Mesendoderm (in vitro differentiated cells): ENCODE results near the gene SH2D2A.
A peak's percentile ranks its signal among the peaks of the same experiment; 100 is the strongest.

Experiments
- DNase-seq: peaks from one replicate; pipeline ENCODE4 v3.0.0; 2013
- H2AK5ac ChIP-seq: 2 replicates; pipeline ENCODE4 v1.6.1; 2013; ENCODE audit warnings: low read length, inconsistent platforms
- H2BK120ac ChIP-seq: 2 replicates; pipeline ENCODE4 v1.6.1; 2013; ENCODE audit warnings: low read depth, mild to moderate bottlenecking, low read length, moderate library complexity, mixed read lengths
- H2BK15ac ChIP-seq: replicated peaks from 2 replicates; pipeline ENCODE4 v1.6.1; 2013; ENCODE audit warnings: low read depth, mild to moderate bottlenecking, moderate library complexity
- H2BK5ac ChIP-seq: 2 replicates; pipeline ENCODE4 v1.6.1; 2013; ENCODE audit warnings: low read length, inconsistent platforms
- H3K18ac ChIP-seq: 2 replicates; pipeline ENCODE4 v1.6.1; 2013; ENCODE audit warnings: mild to moderate bottlenecking, low read length, mixed read lengths
- H3K23ac ChIP-seq: one replicate; pipeline ENCODE4 v1.6.1; 2013; ENCODE audit warnings: low read length
- H3K27ac ChIP-seq: 2 replicates; pipeline ENCODE4 v1.5.1; 2013; ENCODE audit warnings: low read depth, mild to moderate bottlenecking, inconsistent platforms, low read length, moderate library complexity
- H3K27me3 ChIP-seq: 2 replicates; pipeline ENCODE4 v1.6.1; 2013; ENCODE audit warnings: low read length, control low read depth, mild to moderate bottlenecking, inconsistent platforms; ENCODE audit not compliant: insufficient read depth, poor library complexity
- H3K36me3 ChIP-seq: 2 replicates; pipeline ENCODE4 v1.6.1; 2013; ENCODE audit warnings: low read length, inconsistent platforms; ENCODE audit not compliant: control insufficient read depth, insufficient read depth
- H3K4ac ChIP-seq: one replicate; pipeline ENCODE4 v1.6.1; 2013; ENCODE audit warnings: low read depth, mild to moderate bottlenecking, low read length, moderate library complexity
- H3K4me1 ChIP-seq: 2 replicates; pipeline ENCODE4 v1.6.1; 2013; ENCODE audit warnings: low read depth, low read length, inconsistent platforms; ENCODE audit not compliant: control insufficient read depth
- H3K4me2 ChIP-seq: 2 replicates; pipeline ENCODE4 v1.6.1; 2013; ENCODE audit warnings: low read length
- H3K4me3 ChIP-seq: 2 replicates; pipeline ENCODE4 v1.5.1; 2013; ENCODE audit warnings: mild to moderate bottlenecking, low read length
- H3K56ac ChIP-seq: one replicate; pipeline ENCODE4 v1.6.1; 2013; ENCODE audit warnings: low read length
- H3K79me1 ChIP-seq: 2 replicates; pipeline ENCODE4 v1.6.1; 2013; ENCODE audit warnings: low read length, inconsistent platforms
- H3K79me2 ChIP-seq: 2 replicates; pipeline ENCODE4 v1.6.1; 2013; ENCODE audit warnings: mild to moderate bottlenecking, low read length; ENCODE audit not compliant: control insufficient read depth, insufficient read depth
- H3K9ac ChIP-seq: 2 replicates; pipeline ENCODE4 v1.6.1; 2013; ENCODE audit warnings: low read length, inconsistent platforms
- H4K5ac ChIP-seq: one replicate; pipeline ENCODE4 v1.6.1; 2013; ENCODE audit warnings: low read length
- H4K8ac ChIP-seq: one replicate; pipeline ENCODE4 v1.6.1; 2013; ENCODE audit warnings: low read depth, mild to moderate bottlenecking, control low read depth, low read length, moderate library complexity
- WGBS: extraction: QIAGEN DNeasy Blood & Tissue Kit; methylation state at CpG from one replicate; pipeline ENCODE4 v1.1.7; 2013; ENCODE audit warnings: low lambda C conversion rate, missing lambda C conversion rate; ENCODE audit not compliant: insufficient coverage; ENCODE audit errors: extremely low coverage; 5-methylcytosine and 5-hydroxymethylcytosine counted together

Gene SH2D2A

DNA sequence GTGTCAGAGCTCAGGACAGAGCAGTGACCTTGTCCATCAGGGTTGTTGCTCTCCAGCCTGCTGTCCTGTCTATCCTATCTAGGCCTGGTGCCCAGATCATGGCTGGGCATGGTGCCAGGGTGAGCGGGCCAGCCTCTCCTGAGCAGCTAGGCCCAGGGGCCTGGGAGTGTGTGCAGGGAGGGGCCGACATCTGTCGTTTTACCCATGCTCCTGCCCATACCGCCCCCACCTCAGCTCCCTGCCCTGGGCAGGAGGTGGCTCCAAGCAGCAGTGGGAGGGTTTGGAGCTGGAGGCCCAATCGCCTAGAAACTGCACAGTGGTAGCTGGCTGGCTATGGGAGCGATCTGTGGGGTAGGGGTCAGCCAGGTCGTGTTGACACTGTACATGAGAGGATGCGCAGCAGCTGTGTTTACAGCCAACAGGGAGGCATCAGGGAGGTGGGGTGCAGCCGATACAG lies 35.8 kb upstream of the SH2D2A start:
- Histone ChIP-seq H3K36me3 (no peaks in the 10 kb centered on the region), H3K79me1 (no peaks in the 10 kb centered on the region), H3K27me3 (peaks cover 18% of the 10 kb centered on the region), H3K79me2 (no peaks in the 10 kb centered on the region), H3K27ac (no peak overlapping the region), H4K8ac (no peak overlapping the region), H2BK5ac (no peak overlapping the region), H3K18ac (no peak overlapping the region), H3K56ac (no peak overlapping the region), H2BK15ac (no peak overlapping the region), H3K9ac (no peak overlapping the region), H2BK120ac (no peak overlapping the region), H4K5ac (no peak overlapping the region), H3K4me3 (no peak overlapping the region), H2AK5ac (no peak overlapping the region), H3K4ac (no peak overlapping the region), H3K23ac (no peak overlapping the region), H3K4me1 (no peaks in the 10 kb centered on the region), H3K4me2 (no peak overlapping the region)
- no CpG with 5 or more reads among the region's 9 CpGs for WGBS
- no peak for DNase-seq

DNA sequence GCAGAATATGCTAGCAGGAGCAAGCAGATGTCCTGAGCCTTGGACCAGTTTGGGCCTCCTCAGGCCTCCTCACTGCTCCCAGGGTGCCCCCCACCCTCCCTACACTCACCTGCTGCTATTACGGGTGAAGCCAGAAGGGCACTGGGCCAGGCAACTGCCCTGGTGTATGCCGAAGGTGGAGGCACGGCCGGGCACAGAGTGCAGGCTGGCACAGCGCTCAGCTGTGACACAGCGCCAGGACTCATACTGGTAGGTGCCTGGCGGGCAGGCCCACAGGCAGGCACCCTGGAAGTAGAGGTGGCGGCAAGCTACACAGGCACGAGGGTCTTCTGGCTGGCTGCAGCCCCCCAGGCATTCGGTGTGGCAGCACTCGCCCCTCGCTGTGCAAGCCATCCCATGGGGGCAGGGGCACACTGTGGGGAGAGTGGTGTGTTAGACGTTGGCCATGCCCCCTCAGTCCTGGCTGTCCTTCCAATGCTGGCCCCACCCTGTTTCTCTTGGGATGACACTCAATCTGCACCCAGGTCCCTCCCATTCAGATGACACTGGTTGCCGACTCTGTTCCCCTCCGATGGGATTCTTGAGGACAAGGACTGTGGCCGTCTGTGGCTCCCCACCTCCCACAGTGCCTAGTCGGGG lies 35.2 kb upstream of the SH2D2A start:
- H4K5ac ChIP-seq: no peak overlapping the region
- no CpG with 5 or more reads among the region's 17 CpGs for WGBS

DNA sequence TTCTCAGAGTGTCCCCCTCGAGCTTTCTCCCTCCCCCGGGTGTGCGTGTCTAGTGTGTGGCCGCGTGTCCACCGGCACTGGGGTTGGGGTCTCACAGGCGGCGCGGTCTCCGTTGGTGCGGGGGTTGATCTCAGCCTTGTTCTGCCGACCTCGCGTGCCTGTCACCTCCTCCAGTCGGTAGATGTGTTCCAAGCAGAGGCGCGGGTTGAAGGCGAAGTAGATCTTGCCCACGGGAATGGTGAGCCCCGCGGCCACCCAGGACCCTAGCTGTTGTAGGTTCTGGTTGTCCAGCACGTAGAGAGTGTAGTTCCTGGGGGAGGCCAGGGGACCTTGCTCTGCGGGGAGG lies 32.5 kb upstream of the SH2D2A start:
- no peaks in the 10 kb centered on the region for H3K36me3 ChIP-seq
- H2BK5ac ChIP-seq: no peak overlapping the region
- H3K56ac ChIP-seq: peak overlapping the region; percentile 63
- H2AK5ac ChIP-seq: no peak overlapping the region
- no peak overlapping the region for H3K9ac ChIP-seq
- no peak overlapping the region for H4K5ac ChIP-seq
- H3K27me3 ChIP-seq: peaks cover 38% of the 10 kb centered on the region
- no peaks in the 10 kb centered on the region for H3K79me2 ChIP-seq
- H3K18ac ChIP-seq: no peak overlapping the region
- no peak overlapping the region for H3K23ac ChIP-seq
- H3K4me1 ChIP-seq: no peaks in the 10 kb centered on the region
- no peak overlapping the region for H2BK120ac ChIP-seq
- H3K27ac ChIP-seq: no peak overlapping the region
- H4K8ac ChIP-seq: no peak overlapping the region
- H3K79me1 ChIP-seq: no peaks in the 10 kb centered on the region
- H3K4me3 ChIP-seq: no peak overlapping the region
- peak overlapping the region; percentile 45 for H3K4me2 ChIP-seq
- no peak overlapping the region for H2BK15ac ChIP-seq
- H3K4ac ChIP-seq: no peak overlapping the region
- no CpG with 5 or more reads among the region's 23 CpGs for WGBS
- DNase-seq: no peak

More for the DNA sequence above, 35.2 kb upstream of the SH2D2A start:
- no peak overlapping the region for H3K18ac ChIP-seq
- no peak overlapping the region for H4K8ac ChIP-seq
- no peak overlapping the region for H2BK120ac ChIP-seq
- no peak overlapping the region for H3K4me2 ChIP-seq
- H3K4me1 ChIP-seq: no peaks in the 10 kb centered on the region
- H2BK5ac ChIP-seq: no peak overlapping the region
- H3K4ac ChIP-seq: no peak overlapping the region
- no peak overlapping the region for H2BK15ac ChIP-seq
- DNase-seq: no peak
- no peak overlapping the region for H2AK5ac ChIP-seq
- H3K36me3 ChIP-seq: no peaks in the 10 kb centered on the region
- no peak overlapping the region for H3K9ac ChIP-seq
- no peaks in the 10 kb centered on the region for H3K79me2 ChIP-seq
- no peak overlapping the region for H3K27ac ChIP-seq
- H3K79me1 ChIP-seq: no peaks in the 10 kb centered on the region
- no peak overlapping the region for H3K23ac ChIP-seq
- peaks cover 24% of the 10 kb centered on the region for H3K27me3 ChIP-seq
- no peak overlapping the region for H3K4me3 ChIP-seq
- H3K56ac ChIP-seq: no peak overlapping the region

GRCh38 chr1:156848461-156849150 lies 32.0 kb upstream of the SH2D2A start:
- no peak overlapping the region for H2AK5ac ChIP-seq
- no peaks in the 10 kb centered on the region for H3K36me3 ChIP-seq
- H3K4me1 ChIP-seq: no peaks in the 10 kb centered on the region
- no peak overlapping the region for H3K9ac ChIP-seq
- H3K4ac ChIP-seq: no peak overlapping the region
- H3K23ac ChIP-seq: no peak overlapping the region
- H3K4me2 ChIP-seq: peak overlapping the region; percentile 45
- no peak overlapping the region for H2BK5ac ChIP-seq
- no peak overlapping the region for H2BK120ac ChIP-seq
- no peaks in the 10 kb centered on the region for H3K79me1 ChIP-seq
- no peak overlapping the region for H3K27ac ChIP-seq
- no peak overlapping the region for H3K4me3 ChIP-seq
- H3K79me2 ChIP-seq: no peaks in the 10 kb centered on the region
- H4K5ac ChIP-seq: no peak overlapping the region
- WGBS: no CpG with 5 or more reads among the region's 36 CpGs
- no peak overlapping the region for H3K18ac ChIP-seq
- peaks cover 41% of the 10 kb centered on the region for H3K27me3 ChIP-seq
- no peak overlapping the region for H4K8ac ChIP-seq
- no peak overlapping the region for H2BK15ac ChIP-seq
- H3K56ac ChIP-seq: peak overlapping the region; percentile 63
- peak; percentile 57 for DNase-seq

- H2BK120ac ChIP-seq: no peak overlapping the region
- H3K79me1 ChIP-seq: no peaks in the 10 kb centered on the region
- H3K56ac ChIP-seq: no peak overlapping the region
- H3K79me2 ChIP-seq: no peaks in the 10 kb centered on the region
- no peak overlapping the region for H3K23ac ChIP-seq
- no peak overlapping the region for H4K5ac ChIP-seq
- no peaks in the 10 kb centered on the region for H3K36me3 ChIP-seq
- no peak overlapping the region for H3K4ac ChIP-seq
- no peak overlapping the region for H2BK15ac ChIP-seq
- H3K27me3 ChIP-seq: peaks cover 45% of the 10 kb centered on the region
- WGBS: no CpG with 5 or more reads among the region's 7 CpGs
- H2BK5ac ChIP-seq: no peak overlapping the region
- DNase-seq: no peak
- H3K4me2 ChIP-seq: no peak overlapping the region
- no peaks in the 10 kb centered on the region for H3K4me1 ChIP-seq
- no peak overlapping the region for H3K27ac ChIP-seq
- no peak overlapping the region for H3K9ac ChIP-seq
- H2AK5ac ChIP-seq: no peak overlapping the region
- no peak overlapping the region for H3K4me3 ChIP-seq
- no peak overlapping the region for H3K18ac ChIP-seq
- H4K8ac ChIP-seq: no peak overlapping the region
Observed at GRCh38 chr1:156847591-156848460, 31.2 kb upstream of the SH2D2A start.
